Fibroblast of peridontal ligament (primary cell): ENCODE results near the gene ARHGAP6.

Experiments used
- DNase-seq: peaks from one replicate; pipeline ENCODE4 v3.0.0-alpha.2; 2010; ENCODE audit errors: extremely low read depth

The ARHGAP6 gene

DNA sequence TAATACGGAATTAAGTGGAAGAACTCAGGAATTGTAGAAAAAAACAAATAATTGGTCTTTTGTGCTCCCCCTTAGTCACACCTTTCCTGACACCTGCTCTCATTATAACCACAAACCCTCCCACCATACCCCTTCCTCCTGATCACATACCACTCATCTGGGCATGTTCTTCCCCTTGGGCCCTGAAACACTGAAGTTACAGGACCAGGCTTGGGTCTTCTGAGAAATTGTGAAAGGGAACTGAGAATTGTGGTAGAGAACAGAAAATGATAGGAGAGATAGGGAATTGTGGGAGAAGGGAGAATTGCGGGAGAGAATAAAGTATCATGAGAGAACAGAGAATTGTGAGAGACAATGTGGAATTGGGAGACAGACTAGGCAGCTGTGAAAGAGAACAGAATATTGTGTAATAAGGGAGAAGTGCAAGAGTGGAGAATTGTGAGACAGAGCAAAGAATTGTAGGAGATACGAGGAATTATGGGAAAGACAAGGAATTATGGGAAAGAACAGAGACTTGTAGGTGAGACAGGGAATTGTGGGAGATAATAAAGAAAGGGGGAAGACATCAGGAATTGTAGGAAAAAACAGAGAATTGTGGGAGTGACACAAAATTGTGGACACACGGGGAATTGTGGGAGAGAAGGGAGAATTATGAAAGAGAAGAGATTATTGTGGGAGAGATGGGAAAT, 557.3 kb downstream of the ARHGAP6 start:
- DNase-seq, result no peak

DNA sequence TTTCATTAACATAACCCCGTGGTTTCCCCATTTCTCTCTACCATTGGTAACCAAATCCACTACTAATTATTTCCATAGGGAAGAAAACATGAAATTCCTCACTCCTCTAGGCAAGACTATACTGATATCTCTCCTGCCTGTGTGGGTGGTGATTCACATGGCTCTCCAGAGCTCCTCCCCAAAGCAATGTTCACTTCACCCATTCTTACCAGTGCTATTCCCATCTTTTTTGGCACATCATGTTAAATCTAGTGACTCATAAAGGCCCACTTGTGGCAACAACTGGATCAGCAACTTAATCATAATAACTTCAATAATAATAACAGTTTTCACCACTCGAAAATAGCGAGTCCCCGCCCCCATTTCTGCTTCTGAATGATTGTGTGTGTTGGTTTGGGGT, 560.6 kb downstream of the ARHGAP6 start:
- DNase-seq, result peak; percentile 47

GRCh38 chrX:11103751-11104150, 562.0 kb downstream of the ARHGAP6 start:
- DNase-seq, result no peak

- DNase-seq, result no peak
Measured at GRCh38 chrX:11103006-11103405, 562.7 kb downstream of the ARHGAP6 start.

- DNase-seq, result peak; percentile 86
Measured at GRCh38 chrX:11100281-11101035, 565.3 kb downstream of the ARHGAP6 start.

- no peak for DNase-seq
Measured at GRCh38 chrX:11099465-11099864, 566.3 kb downstream of the ARHGAP6 start.

- no peak for DNase-seq
Measured at GRCh38 chrX:11097933-11098332, 567.8 kb downstream of the ARHGAP6 start.

DNA sequence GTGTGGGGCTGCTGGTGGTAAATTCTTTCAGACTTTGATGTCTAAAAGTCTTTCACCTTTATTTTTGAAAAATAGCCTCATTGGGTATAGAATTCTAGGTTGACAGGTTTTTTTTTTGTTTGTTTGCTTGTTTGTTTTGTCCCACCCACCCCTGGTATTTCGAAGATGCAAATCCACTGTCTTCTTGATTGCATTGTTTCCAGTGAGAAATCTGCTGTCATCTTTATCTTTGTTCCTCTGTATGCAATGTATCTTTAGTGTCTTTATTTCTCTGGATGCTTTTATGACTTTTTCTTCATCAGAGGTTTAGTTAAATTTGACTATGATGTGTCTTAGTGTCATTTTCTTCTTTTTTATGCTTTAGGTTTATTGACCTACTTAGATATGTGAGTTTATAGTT, 575.9 kb downstream of the ARHGAP6 start:
- DNase-seq, result no peak
